H9 (cell line): ENCODE measurements around the gene CHAC2. TPM values are rescaled to one million over a fixed set of nuclear protein-coding genes. Genes with fewer than 3 reads are reported as not detected.

ENCODE experiments used
- DNase-seq: peaks from one replicate; pipeline ENCODE4 v3.0.0-alpha.2; 2017
- H2AFZ ChIP-seq: one replicate; pipeline ENCODE4 v1.6.1; 2013; ENCODE audit warnings: mild to moderate bottlenecking, low read length, control low read depth, moderate library complexity
- H2AK5ac ChIP-seq: 2 replicates; pipeline ENCODE4 v1.6.1; 2013; ENCODE audit warnings: low read length, control low read depth, mixed read lengths; ENCODE audit not compliant: insufficient read length
- H2BK120ac ChIP-seq: one replicate; pipeline ENCODE4 v1.6.1; 2013; ENCODE audit warnings: low read depth, mild to moderate bottlenecking, low read length, control low read depth, inconsistent platforms; ENCODE audit not compliant: poor library complexity, severe bottlenecking
- H2BK12ac ChIP-seq: 2 replicates; pipeline ENCODE4 v1.6.1; 2013; ENCODE audit warnings: low read length, control low read depth, mixed read lengths, low read depth; ENCODE audit not compliant: insufficient read length
- H2BK15ac ChIP-seq: 2 replicates; pipeline ENCODE4 v1.6.1; 2013; ENCODE audit warnings: low read depth, low read length, control low read depth
- H2BK20ac ChIP-seq: one replicate; pipeline ENCODE4 v1.6.1; 2013; ENCODE audit warnings: low read depth, mild to moderate bottlenecking, low read length, control low read depth, inconsistent platforms; ENCODE audit not compliant: poor library complexity, severe bottlenecking
- H2BK5ac ChIP-seq: 2 replicates; pipeline ENCODE4 v1.6.1; 2013; ENCODE audit warnings: low read length, control low read depth, mixed read lengths; ENCODE audit not compliant: insufficient read length
- H3K14ac ChIP-seq: 2 replicates; pipeline ENCODE4 v1.6.1; 2013; ENCODE audit warnings: low read length, control low read depth; ENCODE audit not compliant: insufficient read depth
- H3K18ac ChIP-seq: 2 replicates; pipeline ENCODE4 v1.6.1; 2013; ENCODE audit warnings: low read depth, mild to moderate bottlenecking, mixed read lengths, low read length, control low read depth; ENCODE audit not compliant: insufficient read length
- H3K23ac ChIP-seq: 2 replicates; pipeline ENCODE4 v1.6.1; 2013; ENCODE audit warnings: low read length, control low read depth, mixed read lengths, low read depth; ENCODE audit not compliant: insufficient read length
- H3K23me2 ChIP-seq: 2 replicates; pipeline ENCODE4 v1.6.1; 2013; ENCODE audit warnings: low read depth, mild to moderate bottlenecking, mixed read lengths, low read length, control low read depth; ENCODE audit not compliant: insufficient read length, poor library complexity, severe bottlenecking
- H3K27ac ChIP-seq: 2 replicates; pipeline ENCODE4 v1.5.1; 2013; ENCODE audit warnings: low read length, control low read depth, mixed read lengths, low read depth; ENCODE audit not compliant: insufficient read length
- H3K27me3 ChIP-seq: 2 replicates; pipeline ENCODE4 v1.6.1; 2013; ENCODE audit warnings: low read length, control low read depth, inconsistent platforms; ENCODE audit not compliant: insufficient read depth
- H3K4ac ChIP-seq: 2 replicates; pipeline ENCODE4 v1.6.1; 2013; ENCODE audit warnings: low read depth, mild to moderate bottlenecking, control low read depth, inconsistent platforms, low read length, moderate library complexity
- H3K4me1 ChIP-seq: 2 replicates; pipeline ENCODE4 v1.6.1; 2013; ENCODE audit warnings: low read length, control low read depth, inconsistent platforms; ENCODE audit not compliant: insufficient read depth
- H3K4me2 ChIP-seq: 2 replicates; pipeline ENCODE4 v1.6.1; 2013; ENCODE audit warnings: low read length, control low read depth, mixed read lengths; ENCODE audit not compliant: insufficient read length, insufficient read depth
- H3K56ac ChIP-seq: 2 replicates; pipeline ENCODE4 v1.6.1; 2013; ENCODE audit warnings: low read depth, mild to moderate bottlenecking, mixed read lengths, low read length, control low read depth; ENCODE audit not compliant: insufficient read length
- H3K79me1 ChIP-seq: 2 replicates; pipeline ENCODE4 v1.6.1; 2013; ENCODE audit warnings: low read depth, mild to moderate bottlenecking, moderate library complexity, low read length, control low read depth, inconsistent platforms; ENCODE audit not compliant: insufficient read depth, poor library complexity, severe bottlenecking
- H3K79me2 ChIP-seq: 2 replicates; pipeline ENCODE4 v1.6.1; 2013; ENCODE audit warnings: low read length, control low read depth, inconsistent platforms; ENCODE audit not compliant: insufficient read depth
- H3K9ac ChIP-seq: 2 replicates; pipeline ENCODE4 v1.6.1; 2013; ENCODE audit warnings: low read length, control low read depth, mixed read lengths; ENCODE audit not compliant: insufficient read length; ENCODE audit errors: extremely low read depth
- H3K9me3 ChIP-seq: one replicate; pipeline ENCODE4 v1.6.1; 2013; ENCODE audit warnings: low read depth, low read length, inconsistent platforms; ENCODE audit not compliant: control insufficient read depth
- H3T11ph ChIP-seq: one replicate; pipeline ENCODE4 v1.6.1; 2013; ENCODE audit warnings: mild to moderate bottlenecking, low read length, control low read depth, inconsistent platforms
- H4K20me1 ChIP-seq: one replicate; pipeline ENCODE4 v1.6.1; 2013; ENCODE audit not compliant: control insufficient read depth, insufficient read length, insufficient read depth
- H4K5ac ChIP-seq: 2 replicates; pipeline ENCODE4 v1.6.1; 2013; ENCODE audit warnings: low read depth, mild to moderate bottlenecking, mixed read lengths, low read length, control low read depth; ENCODE audit not compliant: insufficient read length
- H4K8ac ChIP-seq: replicated peaks from 2 replicates; pipeline ENCODE4 v1.6.1; 2013; ENCODE audit warnings: low read length, control low read depth, mixed read lengths, low read depth; ENCODE audit not compliant: insufficient read length
- H4K91ac ChIP-seq: 2 replicates; pipeline ENCODE4 v1.6.1; 2013; ENCODE audit warnings: low read depth, mild to moderate bottlenecking, moderate library complexity, mixed read lengths, low read length, control low read depth; ENCODE audit not compliant: insufficient read length
- H3K27ac Mint-ChIP-seq, 3 experiments: 2 replicates in 2 of 3; 3 replicates in 1 of 3; pipeline ENCODE4 v1.8.0; 2020 to 2021; ENCODE audit warnings: mixed read lengths in 3 of 3, mild to moderate bottlenecking in 1 of 3, moderate library complexity in 1 of 3
- H3K27me3 Mint-ChIP-seq: 2 replicates; pipeline ENCODE4 v1.8.0; 2021; ENCODE audit warnings: low read depth, mild to moderate bottlenecking, moderate library complexity, mixed read lengths
- H3K36me3 Mint-ChIP-seq, 3 experiments: 2 replicates in 2 of 3; 3 replicates in 1 of 3; pipeline ENCODE4 v1.8.0; 2020 to 2021; ENCODE audit warnings: low read depth in 3 of 3, mixed read lengths in 3 of 3; ENCODE audit not compliant: insufficient read depth in 1 of 3
- H3K4me1 Mint-ChIP-seq, 2 experiments: 2 replicates each; pipeline ENCODE4 v1.8.0; 2020; ENCODE audit warnings: mixed read lengths in 2 of 2
- H3K4me3 Mint-ChIP-seq, 2 experiments: 2 replicates in 1 of 2; 3 replicates in 1 of 2; pipeline ENCODE4 v1.8.0; 2020 to 2021; ENCODE audit warnings: mild to moderate bottlenecking in 2 of 2, mixed read lengths in 2 of 2, moderate library complexity in 1 of 2
- H3K9me3 Mint-ChIP-seq, 2 experiments: 2 replicates in 1 of 2; 3 replicates in 1 of 2; pipeline ENCODE4 v1.8.0; 2020; ENCODE audit warnings: mild to moderate bottlenecking in 2 of 2, mixed read lengths in 2 of 2, moderate library complexity in 1 of 2
- WGBS: extraction: QIAGEN DNeasy Blood & Tissue Kit; methylation state at CpG from one replicate; pipeline ENCODE4 v1.1.7; 2013; ENCODE audit warnings: missing lambda C conversion rate, low lambda C conversion rate, mixed read lengths; ENCODE audit not compliant: insufficient read length; ENCODE audit errors: extremely low coverage; 5-methylcytosine and 5-hydroxymethylcytosine counted together
- total RNA-seq: library from RNA; stranded (reverse); gene quantifications from 2 replicates; pipeline ENCODE4 v1.2.1, GENCODE V29; 2021
- TF ChIP-seq, protein P1 (sequence below): fragments of 200-600 bp; sonication (generic); conservative IDR thresholded peaks from 3 replicates; pipeline ENCODE4 v1.8.0; 2021; ENCODE audit warnings: antibody characterized with exemption, mild to moderate bottlenecking

CHAC2 gene
- total RNA-seq, 1 experiment from 2014 or later, result 11.3 TPM

- Histone ChIP-seq H3K9me3 (no peaks in the 10 kb centered on the region), H3K14ac (no peak overlapping the region), H3T11ph (no peak overlapping the region), H2BK120ac (no peak overlapping the region), H3K27me3 (no peaks in the 10 kb centered on the region), H2BK15ac (no peak overlapping the region), H2AK5ac (no peak overlapping the region), H4K91ac (no peak overlapping the region), H3K27ac (no peak overlapping the region), H3K4ac (no peak overlapping the region), H2BK12ac (no peak overlapping the region), H3K23ac (no peak overlapping the region), H4K8ac (no peak overlapping the region), H3K79me2 (no peaks in the 10 kb centered on the region), H3K9ac (no peak overlapping the region), H3K18ac (no peak overlapping the region), H4K20me1 (no peaks in the 10 kb centered on the region), H3K23me2 (no peaks in the 10 kb centered on the region), H2BK5ac (no peak overlapping the region), H2BK20ac (no peak overlapping the region), H4K5ac (no peak overlapping the region), H3K4me2 (no peak overlapping the region), H3K4me1 (no peaks in the 10 kb centered on the region), H2AFZ (no peak overlapping the region), H3K79me1 (no peaks in the 10 kb centered on the region), H3K56ac (no peak overlapping the region)
- no peak overlapping the region for H3K4me3 Mint-ChIP-seq
- peak overlapping the region in 2 of 3 experiments; percentile 19 to 89; a peak in 3 of 7 replicates for H3K27ac Mint-ChIP-seq
- H3K27me3 Mint-ChIP-seq, result no peaks in the 10 kb centered on the region
- TF ChIP-seq, protein P1, sequence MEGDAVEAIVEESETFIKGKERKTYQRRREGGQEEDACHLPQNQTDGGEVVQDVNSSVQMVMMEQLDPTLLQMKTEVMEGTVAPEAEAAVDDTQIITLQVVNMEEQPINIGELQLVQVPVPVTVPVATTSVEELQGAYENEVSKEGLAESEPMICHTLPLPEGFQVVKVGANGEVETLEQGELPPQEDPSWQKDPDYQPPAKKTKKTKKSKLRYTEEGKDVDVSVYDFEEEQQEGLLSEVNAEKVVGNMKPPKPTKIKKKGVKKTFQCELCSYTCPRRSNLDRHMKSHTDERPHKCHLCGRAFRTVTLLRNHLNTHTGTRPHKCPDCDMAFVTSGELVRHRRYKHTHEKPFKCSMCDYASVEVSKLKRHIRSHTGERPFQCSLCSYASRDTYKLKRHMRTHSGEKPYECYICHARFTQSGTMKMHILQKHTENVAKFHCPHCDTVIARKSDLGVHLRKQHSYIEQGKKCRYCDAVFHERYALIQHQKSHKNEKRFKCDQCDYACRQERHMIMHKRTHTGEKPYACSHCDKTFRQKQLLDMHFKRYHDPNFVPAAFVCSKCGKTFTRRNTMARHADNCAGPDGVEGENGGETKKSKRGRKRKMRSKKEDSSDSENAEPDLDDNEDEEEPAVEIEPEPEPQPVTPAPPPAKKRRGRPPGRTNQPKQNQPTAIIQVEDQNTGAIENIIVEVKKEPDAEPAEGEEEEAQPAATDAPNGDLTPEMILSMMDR, result no peak
- DNase-seq, result no peak
- H3K36me3 Mint-ChIP-seq, result peaks cover 9 to 38% (median 37%) of the 10 kb centered on the region in 3 experiments
- peaks cover 0 to 8% of the 10 kb centered on the region in 2 experiments; a peak in 2 of 4 replicates for H3K4me1 Mint-ChIP-seq
- H3K9me3 Mint-ChIP-seq, result no peaks in the 10 kb centered on the region
- WGBS, result no CpG with 5 or more reads among the region's 4 CpGs
These were observed 15.2 kb upstream of the CHAC2 start for GRCh38 chr2:53752385-53752784.
